SJCRH30 (cell line): Measurements from ENCODE around the gene CDC5L. TPM values are rescaled to one million over a fixed set of nuclear protein-coding genes. Genes with fewer than 3 reads are reported as not detected.
A peak's percentile ranks its signal among the peaks of the same experiment; 100 is the strongest.

Experiments
- DNase-seq, 2 experiments: peaks; one replicate each; pipeline ENCODE4 v3.0.0-alpha.2; 2015 to 2020
- H3K27ac ChIP-seq: fragments of 250-450 bp; sonication (Bioruptor Pico); 2 replicates; pipeline ENCODE4 v1.5.1; 2020; ENCODE audit warnings: mild to moderate bottlenecking, moderate library complexity
- H3K27me3 ChIP-seq: fragments of 250-450 bp; sonication (Bioruptor Pico); 2 replicates; pipeline ENCODE4 v1.5.1; 2020; ENCODE audit warnings: mild to moderate bottlenecking, moderate library complexity
- H3K36me3 ChIP-seq: fragments of 250-450 bp; sonication (Bioruptor Pico); 2 replicates; pipeline ENCODE4 v1.5.1; 2020; ENCODE audit warnings: mild to moderate bottlenecking, moderate library complexity
- H3K4me1 ChIP-seq: fragments of 250-450 bp; sonication (Bioruptor Pico); 2 replicates; pipeline ENCODE4 v1.5.1; 2020; ENCODE audit warnings: mild to moderate bottlenecking, moderate library complexity
- H3K4me3 ChIP-seq: fragments of 250-450 bp; sonication (Bioruptor Pico); 2 replicates; pipeline ENCODE4 v1.5.1; 2020; ENCODE audit warnings: mild to moderate bottlenecking, moderate library complexity
- H3K9me3 ChIP-seq: fragments of 250-450 bp; sonication (Bioruptor Pico); replicated peaks from 2 replicates; pipeline ENCODE4 v1.5.1; 2020; ENCODE audit warnings: mild to moderate bottlenecking, moderate library complexity
- total RNA-seq: library from RNA; depleted of rRNA; stranded (reverse); fragments of >200 nt; shearing (Covaris generic); gene quantifications from 2 replicates; pipeline ENCODE4 v1.2.3, GENCODE V29; 2014

The CDC5L gene
- total RNA-seq, 1 experiment from 2014 or later: 45.2 TPM

DNA sequence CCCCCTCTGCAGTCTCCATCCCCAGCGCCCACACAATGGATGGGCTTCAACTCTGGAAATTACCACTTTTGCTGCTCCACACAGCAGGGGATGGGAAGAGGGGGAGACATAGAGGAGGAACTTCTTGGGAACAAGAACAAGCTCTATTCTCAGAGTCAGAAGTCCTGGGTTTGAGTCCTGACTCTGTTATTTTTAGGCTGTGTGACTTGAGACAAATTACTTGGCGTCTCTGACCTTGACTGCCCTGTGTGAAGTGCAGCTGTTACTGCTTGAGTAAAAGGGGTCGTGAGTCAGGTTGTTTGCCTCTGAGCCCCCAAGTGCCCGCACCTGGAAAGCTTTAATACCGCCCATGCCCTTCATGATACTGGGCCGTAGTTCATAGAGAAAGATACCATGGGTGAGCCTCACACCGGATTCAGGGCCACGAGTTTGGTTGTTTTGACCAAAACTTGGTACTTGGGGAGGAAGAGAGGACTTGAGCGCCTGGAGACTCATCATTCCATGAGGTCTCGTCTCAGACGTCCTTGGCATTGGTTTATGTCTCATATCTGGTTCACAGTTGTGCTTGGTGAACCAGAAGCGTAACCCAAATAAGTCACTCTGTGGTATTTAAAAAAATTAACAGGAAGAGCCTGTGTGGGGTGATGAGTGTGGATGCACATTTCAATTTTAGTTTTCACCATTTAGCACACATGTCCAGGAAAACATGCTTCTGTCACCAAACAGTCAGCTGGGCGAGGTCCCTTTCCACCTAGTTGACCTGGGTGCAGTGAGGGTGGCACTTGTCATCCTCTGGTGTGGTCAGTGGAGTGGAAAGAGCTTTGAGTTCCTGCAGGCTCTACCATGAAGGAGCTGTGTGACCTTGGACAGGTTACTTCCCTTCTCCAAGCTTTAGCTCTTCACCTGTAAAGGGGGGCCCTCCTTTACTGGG is 75.6 kb downstream of the CDC5L start:
- Histone ChIP-seq H3K4me3 (no peak overlapping the region), H3K27me3 (no peaks in the 10 kb centered on the region), H3K27ac (no peak overlapping the region), H3K36me3 (no peaks in the 10 kb centered on the region), H3K9me3 (no peaks in the 10 kb centered on the region), H3K4me1 (peaks cover 15% of the 10 kb centered on the region)
- no peak for DNase-seq

DNA sequence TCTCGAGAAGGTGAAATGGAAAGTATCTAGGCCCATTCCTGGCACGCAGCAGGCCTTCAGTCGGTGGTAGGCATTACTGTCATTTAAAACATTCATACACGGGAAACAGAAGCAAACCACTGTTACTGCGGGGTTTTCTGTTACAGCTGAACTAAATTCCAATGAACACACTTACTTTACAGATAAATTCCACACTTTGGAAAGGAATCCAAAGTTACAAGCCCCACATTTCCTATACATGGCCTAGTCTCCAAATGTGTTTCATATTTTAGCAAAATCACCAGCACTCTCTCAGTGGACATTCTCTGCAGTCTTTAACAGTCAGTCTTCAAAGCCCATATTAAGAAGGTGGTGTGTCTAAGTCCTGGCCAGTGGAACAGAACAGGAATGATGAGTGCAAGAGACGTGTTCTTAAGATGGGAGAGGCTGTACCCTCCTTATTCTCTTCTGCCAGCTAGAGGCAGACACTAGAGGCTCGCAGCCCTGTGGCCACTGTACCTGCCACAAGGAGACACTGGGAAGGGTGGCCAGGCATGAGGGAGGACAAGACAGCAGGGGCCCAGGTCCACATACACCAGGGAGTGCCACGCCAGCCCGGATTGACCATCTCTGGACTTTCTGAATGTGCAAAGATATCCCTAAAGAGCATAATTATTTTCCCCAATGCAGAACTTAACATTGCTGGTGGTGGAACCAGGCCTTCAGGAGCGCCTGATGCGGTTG is 76.4 kb downstream of the CDC5L start:
- H3K27ac ChIP-seq: no peak overlapping the region
- no peak for DNase-seq
- H3K9me3 ChIP-seq: no peaks in the 10 kb centered on the region
- H3K4me1 ChIP-seq: peaks cover 15% of the 10 kb centered on the region
- no peaks in the 10 kb centered on the region for H3K27me3 ChIP-seq
- H3K36me3 ChIP-seq: no peaks in the 10 kb centered on the region
- no peak overlapping the region for H3K4me3 ChIP-seq

DNA sequence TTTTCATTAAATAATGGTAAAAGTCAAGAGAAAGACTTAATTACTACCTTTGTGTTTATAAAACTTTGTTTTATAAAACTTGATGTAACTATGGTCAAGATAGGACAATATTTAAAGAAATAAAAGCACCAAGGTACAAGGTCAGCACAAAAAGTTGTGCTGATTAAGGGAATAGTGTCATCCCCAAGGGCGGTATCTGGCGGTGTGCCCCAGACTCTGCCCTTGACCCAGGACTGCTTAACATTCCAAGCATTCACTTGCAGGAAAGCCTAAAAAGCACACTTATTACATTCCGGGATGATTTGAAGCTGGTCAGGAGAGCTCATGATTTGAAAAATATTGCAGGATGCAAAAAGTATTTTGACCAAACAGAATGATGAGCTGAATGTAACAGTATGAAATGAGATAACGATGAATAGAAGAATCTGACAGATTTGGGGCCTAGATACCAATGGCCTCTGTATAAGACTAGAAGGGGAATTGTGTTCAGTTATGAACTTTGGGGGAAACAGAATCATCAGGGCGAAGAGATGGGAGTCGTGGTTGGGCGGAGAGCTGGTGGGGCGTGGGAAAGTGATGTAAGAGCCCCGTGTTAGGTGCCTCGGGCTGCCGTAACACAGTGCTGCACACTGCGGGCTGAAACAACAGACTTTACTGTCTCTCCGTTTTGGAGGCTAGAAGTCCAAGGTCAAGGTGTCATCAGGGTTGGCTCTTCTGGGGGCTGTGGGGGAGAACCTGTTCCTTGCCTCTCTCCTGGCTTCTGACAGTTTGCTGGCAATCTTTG is 77.2 kb downstream of the CDC5L start:
- H3K27me3 ChIP-seq: no peaks in the 10 kb centered on the region
- peaks cover 15% of the 10 kb centered on the region for H3K4me1 ChIP-seq
- no peaks in the 10 kb centered on the region for H3K36me3 ChIP-seq
- H3K27ac ChIP-seq: no peak overlapping the region
- no peak overlapping the region for H3K4me3 ChIP-seq
- no peaks in the 10 kb centered on the region for H3K9me3 ChIP-seq
- DNase-seq: peak in 1 of 2 experiments; percentile 41

DNA sequence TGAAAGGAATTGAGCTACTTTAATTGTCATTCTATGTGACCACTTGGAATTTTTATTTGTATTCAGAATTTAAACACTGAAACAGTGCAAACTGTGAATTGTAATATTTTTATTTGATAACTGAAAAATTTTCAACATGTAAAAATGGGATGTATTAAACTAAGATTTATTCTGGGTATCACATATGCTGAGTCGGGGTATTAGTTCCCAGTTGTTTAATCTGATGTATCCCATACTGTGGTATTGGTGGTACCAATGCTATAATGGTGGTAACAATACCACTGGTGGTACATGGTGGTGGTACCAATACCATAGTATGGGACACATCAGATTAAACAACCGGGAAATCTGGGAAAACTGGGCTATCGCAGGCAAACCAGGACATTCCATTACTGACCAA is 79.4 kb downstream of the CDC5L start:
- no peaks in the 10 kb centered on the region for H3K36me3 ChIP-seq
- H3K4me1 ChIP-seq: peaks cover 15% of the 10 kb centered on the region
- H3K27me3 ChIP-seq: no peaks in the 10 kb centered on the region
- no peak overlapping the region for H3K27ac ChIP-seq
- H3K4me3 ChIP-seq: no peak overlapping the region
- no peaks in the 10 kb centered on the region for H3K9me3 ChIP-seq
- DNase-seq: no peak

DNA sequence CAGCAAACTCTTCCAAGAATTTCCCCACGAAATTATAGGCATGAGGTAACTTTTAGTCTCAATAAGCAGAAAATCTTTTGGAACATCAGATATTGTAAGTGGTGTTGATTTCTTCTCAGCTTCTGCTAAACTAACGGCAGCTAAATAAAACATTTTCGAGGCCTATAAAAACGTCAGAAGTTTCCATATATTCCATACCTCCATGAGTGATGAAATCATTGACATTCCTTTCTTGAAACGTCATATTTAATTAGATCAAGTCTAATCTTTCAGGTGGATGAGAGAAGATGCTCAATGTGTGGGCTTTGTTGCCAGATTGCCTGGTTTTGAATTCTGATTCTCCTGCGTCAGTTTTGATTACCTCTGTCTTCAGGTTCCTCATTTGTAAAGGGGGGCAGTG is 81.3 kb downstream of the CDC5L start:
- Histone ChIP-seq H3K4me3 (no peak overlapping the region), H3K27ac (no peak overlapping the region), H3K9me3 (no peaks in the 10 kb centered on the region), H3K36me3 (no peaks in the 10 kb centered on the region), H3K4me1 (peaks cover 15% of the 10 kb centered on the region), H3K27me3 (no peaks in the 10 kb centered on the region)
- no peak for DNase-seq

DNA sequence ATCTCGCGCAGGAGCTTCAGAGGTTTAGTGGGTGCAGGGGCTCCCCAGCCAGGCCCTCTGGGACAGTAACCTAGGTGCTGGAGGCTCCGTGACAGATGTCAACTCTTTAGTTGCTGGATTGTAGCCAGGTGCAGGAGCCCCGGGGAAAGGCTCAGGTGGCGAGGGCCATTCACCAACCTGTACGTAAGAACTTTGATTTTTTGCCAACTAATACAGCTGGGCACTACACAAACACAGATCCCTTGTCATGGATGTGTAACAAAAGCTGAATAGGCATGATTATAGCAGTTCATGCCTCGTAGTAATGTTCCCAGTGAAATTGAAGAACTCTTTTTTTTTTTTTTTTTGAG is 82.6 kb downstream of the CDC5L start:
- Histone ChIP-seq H3K27me3 (no peaks in the 10 kb centered on the region), H3K4me1 (peaks cover 8% of the 10 kb centered on the region), H3K9me3 (no peaks in the 10 kb centered on the region), H3K4me3 (no peak overlapping the region), H3K27ac (no peak overlapping the region), H3K36me3 (no peaks in the 10 kb centered on the region)
- DNase-seq: no peak

DNA sequence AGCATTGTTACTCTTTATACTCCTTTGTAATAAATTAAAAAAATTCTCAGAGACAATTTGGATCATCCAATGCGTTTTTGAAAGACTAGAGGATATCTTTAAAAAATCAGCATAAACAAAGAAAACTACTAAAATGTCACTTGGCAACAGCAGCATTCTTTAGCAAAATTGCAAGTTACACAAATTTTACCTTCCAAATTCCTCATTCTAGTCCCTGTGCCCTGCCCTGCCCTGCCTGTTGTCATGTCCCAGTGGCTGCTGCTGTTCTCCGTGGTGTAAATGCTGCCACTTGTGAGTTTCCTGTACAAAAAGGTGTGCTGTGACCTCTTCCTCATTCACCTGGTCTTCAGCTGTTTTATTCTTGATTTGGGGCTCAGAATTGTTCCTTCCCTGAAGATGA is 83.2 kb downstream of the CDC5L start:
- DNase-seq: no peak
- no peaks in the 10 kb centered on the region for H3K9me3 ChIP-seq

DNA sequence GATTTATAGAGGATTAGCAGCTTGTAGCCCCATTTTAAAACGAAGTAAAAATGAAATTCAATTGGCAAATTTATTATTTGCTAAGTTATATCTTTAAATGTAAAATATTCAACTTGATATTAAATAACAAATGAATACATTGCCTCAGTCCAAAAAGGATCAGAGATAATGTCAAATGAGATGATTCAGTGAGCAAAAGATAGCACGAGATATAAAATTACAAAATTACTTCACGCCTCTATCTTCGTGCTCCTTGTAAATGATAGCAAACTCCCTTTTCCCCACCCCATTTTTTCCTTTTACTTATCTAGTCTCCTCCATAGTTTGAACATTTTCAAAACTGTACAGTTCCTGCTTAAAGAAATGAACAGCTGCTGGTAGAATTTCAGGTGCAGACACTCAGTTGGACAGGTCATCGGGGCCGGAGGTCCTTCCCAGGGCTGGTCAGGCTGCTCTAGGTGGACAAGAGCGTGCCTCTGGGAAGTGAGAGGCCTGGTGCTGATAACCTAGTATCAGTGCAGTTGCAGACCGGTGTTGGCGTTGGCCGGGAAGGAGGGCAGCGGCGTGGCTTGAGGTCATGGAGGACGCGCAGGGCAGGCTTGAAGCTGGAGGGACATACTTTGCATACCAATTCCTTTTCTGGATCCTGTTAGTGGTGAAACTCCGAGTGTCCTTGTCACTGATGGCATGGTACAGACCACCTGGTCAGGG is 83.9 kb downstream of the CDC5L start:
- H3K4me3 ChIP-seq: no peak overlapping the region
- H3K9me3 ChIP-seq: no peaks in the 10 kb centered on the region
- no peaks in the 10 kb centered on the region for H3K36me3 ChIP-seq
- H3K27ac ChIP-seq: no peak overlapping the region
- no peak for DNase-seq
- no peaks in the 10 kb centered on the region for H3K27me3 ChIP-seq
- H3K4me1 ChIP-seq: peaks cover 17% of the 10 kb centered on the region

More for the DNA sequence above, 83.2 kb downstream of the CDC5L start:
- H3K4me1 ChIP-seq: peaks cover 11% of the 10 kb centered on the region
- no peaks in the 10 kb centered on the region for H3K27me3 ChIP-seq
- no peaks in the 10 kb centered on the region for H3K36me3 ChIP-seq
- no peak overlapping the region for H3K27ac ChIP-seq
- H3K4me3 ChIP-seq: no peak overlapping the region

DNA sequence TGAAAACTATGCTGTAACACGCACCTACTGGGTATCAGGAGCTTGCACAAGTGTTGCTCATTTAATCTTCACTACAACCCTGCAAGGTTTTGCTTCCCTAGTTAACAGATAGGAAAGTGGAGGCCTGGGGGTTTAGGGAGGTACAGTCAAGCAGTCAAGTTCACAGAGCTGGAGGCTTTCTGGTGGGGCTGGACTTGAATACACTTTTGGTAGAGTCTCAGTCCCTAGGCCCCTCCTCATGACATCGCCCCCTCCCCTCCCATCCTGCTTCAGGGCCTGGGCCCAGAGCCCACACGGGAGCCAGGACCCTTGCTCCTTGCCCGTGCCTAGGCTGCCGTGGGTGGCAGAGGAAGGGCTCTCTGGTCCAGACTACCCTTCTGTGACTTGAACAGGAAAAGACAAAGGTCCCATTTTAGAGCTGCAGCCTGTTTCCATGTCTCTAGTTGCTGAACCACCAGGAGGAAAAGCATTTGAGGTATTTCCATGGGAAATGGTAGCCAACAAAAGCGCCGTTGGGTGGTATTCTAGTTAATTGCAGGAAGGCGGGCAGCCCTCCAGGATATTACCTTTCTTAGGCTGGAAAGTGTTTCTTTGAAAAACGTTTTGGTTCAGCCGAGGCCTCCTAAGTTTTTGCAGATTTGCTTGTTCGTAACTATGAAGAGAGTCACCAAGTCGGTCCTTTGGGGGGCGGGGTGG is 84.9 kb downstream of the CDC5L start:
- H3K9me3 ChIP-seq: no peaks in the 10 kb centered on the region
- peaks cover 19% of the 10 kb centered on the region for H3K4me1 ChIP-seq
- H3K27me3 ChIP-seq: no peaks in the 10 kb centered on the region
- DNase-seq: no peak
- H3K4me3 ChIP-seq: no peak overlapping the region
- no peaks in the 10 kb centered on the region for H3K36me3 ChIP-seq
- H3K27ac ChIP-seq: no peak overlapping the region

DNA sequence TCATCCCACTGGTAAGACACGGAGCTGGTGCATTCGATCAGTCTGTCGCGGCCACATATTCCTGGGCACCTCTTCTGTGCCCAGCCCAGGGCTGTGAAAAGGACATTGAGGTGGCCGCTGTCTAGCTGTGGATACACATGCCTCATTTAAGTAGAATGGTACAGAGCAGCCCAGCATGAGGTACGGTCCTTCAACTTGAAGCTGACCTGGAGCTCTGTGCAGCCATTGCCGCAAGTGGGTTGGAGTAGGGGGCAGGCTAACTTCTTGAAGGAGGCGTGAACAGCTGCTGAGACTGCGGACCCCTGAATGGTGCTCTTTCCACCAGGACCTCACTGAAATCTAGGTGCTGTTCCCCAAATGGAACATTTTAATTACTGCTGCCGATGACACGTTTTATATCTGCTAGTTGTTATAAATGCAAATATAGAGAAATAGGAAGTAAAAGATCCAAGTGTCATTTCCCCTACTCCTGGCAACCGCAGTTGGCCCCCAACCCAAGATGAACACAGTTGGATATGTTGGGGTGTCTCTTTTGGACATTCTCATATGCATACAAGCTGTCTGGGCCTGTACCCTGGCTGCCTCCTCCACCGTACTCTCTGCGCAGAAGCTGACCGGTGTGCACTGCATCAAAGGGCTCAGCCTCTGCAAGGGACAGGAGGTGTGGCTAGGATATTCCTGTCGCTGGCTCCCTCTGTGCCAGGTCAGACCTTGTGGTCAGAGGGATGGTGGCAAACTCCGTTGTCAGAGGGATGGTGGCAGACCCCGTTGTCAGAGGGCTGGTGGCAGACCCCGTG is 86.1 kb downstream of the CDC5L start:
- H3K27me3 ChIP-seq: no peaks in the 10 kb centered on the region
- H3K4me1 ChIP-seq: peaks cover 19% of the 10 kb centered on the region
- DNase-seq: no peak
- H3K9me3 ChIP-seq: no peaks in the 10 kb centered on the region
- no peaks in the 10 kb centered on the region for H3K36me3 ChIP-seq
- no peak overlapping the region for H3K27ac ChIP-seq
- no peak overlapping the region for H3K4me3 ChIP-seq

DNA sequence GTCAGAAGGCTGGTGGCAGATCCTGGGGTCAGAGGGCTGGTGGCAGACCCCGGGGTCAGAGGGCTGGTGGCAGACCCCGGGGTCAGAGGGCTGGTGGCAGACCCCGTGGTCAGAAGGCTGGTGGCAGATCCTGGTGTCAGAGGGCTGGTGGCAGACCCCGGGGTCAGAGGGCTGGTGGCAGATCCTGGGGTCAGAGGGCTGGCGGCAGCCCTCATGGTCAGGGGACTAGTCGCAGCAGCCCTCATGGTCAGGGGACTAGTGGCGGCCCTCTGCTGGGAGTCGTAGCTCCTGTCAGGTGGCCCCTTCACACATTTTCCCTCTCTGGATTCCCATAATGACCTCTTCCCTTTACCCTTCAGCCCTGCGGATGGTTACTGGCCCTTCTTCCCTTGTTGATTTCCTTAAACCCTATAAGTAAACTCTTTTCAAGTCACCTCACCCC is 86.7 kb downstream of the CDC5L start:
- Histone ChIP-seq H3K9me3 (no peaks in the 10 kb centered on the region), H3K36me3 (no peaks in the 10 kb centered on the region), H3K4me1 (peaks cover 20% of the 10 kb centered on the region), H3K27ac (no peak overlapping the region), H3K27me3 (no peaks in the 10 kb centered on the region), H3K4me3 (no peak overlapping the region)
- DNase-seq: no peak

DNA sequence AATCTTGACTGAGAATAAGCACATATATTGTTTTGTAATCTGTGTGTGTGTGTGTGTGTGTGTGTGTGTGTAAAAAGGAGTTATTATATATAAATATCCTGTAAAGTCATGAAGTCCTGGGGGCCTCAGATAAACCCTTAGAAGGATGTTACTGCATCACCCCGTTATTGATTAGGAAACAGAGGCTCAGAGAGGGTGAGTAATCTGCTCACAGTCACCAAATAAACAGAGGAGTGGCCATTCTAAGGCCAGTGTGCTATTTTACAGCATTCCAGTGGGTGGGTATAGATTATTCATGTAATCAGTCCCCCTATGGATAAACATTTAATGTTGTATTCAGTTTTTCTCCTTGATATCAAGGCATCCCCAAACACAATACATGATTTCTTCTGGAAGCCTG is 87.1 kb downstream of the CDC5L start:
- Histone ChIP-seq H3K9me3 (no peaks in the 10 kb centered on the region), H3K27me3 (no peaks in the 10 kb centered on the region), H3K4me1 (peaks cover 24% of the 10 kb centered on the region), H3K27ac (no peak overlapping the region), H3K36me3 (no peaks in the 10 kb centered on the region), H3K4me3 (no peak overlapping the region)
- DNase-seq: no peak

DNA sequence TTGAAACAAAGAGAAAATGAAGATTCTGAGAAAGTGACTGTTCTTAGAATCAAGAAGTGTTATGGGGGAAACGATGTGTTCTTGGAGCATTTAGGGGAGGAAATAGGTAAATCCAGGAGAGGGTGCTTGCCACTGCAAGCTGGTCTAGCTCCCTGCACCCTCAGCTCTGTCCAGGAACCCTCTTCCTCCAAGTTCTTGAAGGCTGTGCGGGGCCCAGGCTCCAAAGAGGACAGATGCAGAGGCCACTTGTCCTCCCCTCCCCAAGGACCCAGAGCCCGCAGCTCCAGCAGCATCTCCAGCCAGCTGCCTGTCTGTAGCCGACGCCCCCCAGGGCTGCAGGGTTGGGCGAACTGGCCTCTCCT is 87.9 kb downstream of the CDC5L start:
- DNase-seq: no peak
- Histone ChIP-seq H3K4me3 (no peak overlapping the region), H3K27ac (peak overlapping the region; percentile 78), H3K4me1 (peaks cover 29% of the 10 kb centered on the region), H3K27me3 (no peaks in the 10 kb centered on the region), H3K9me3 (no peaks in the 10 kb centered on the region), H3K36me3 (no peaks in the 10 kb centered on the region)
